Measurements from ENCODE around the gene PURA.

Gene PURA

DNA sequence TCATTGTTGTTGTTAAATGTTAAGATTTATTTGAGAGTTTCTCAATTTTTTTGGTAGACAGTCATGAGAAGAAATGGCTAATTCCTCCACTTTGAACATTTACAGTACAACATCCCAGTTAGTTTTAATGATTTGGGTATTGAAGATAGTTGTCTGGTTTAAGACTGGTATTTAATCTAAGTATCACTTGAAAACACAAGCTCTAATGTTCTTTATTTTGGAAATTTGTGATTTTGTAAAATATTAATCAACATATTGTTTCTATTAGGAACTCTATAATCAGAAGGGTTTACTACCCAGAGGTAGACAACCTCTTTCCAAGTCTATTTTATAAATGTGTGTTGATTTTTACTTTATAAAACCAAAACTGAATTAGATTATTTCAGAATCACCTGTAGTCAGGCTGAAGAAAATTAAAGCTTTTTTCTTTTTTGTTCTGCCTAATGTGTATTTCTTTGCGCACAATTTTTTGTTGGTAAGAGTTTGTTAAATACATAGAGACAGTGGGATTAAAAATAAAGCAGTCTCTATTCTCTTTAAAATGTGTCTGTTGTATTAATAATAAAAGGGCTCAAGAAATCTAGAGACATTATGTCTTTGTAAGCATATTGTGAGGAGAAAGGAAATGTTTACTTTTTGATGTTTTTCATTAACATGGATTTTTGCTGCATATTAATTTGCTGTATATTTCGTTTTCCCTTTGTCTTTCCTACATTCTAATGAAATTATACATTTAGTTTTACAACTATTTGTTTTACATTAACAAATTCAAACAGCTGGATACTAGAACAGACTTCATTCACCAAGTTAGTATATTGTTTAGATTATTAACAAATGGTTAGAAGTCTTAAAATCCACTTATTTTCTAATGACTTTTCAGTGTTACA is 3.9 kb upstream of the PURA start:
- no peak for DNase-seq (ENCODE audit: extremely low read depth in 1 of 2, low read depth in 1 of 2)

- no peak for DNase-seq (ENCODE audit: extremely low read depth in 1 of 2, low read depth in 1 of 2)
Measured at GRCh38 chr5:140110646-140110957, 3.3 kb upstream of the PURA start.

- no peak for DNase-seq (ENCODE audit: extremely low read depth in 1 of 2, low read depth in 1 of 2)
Measured at GRCh38 chr5:140111011-140111858, 2.7 kb upstream of the PURA start.

- DNase-seq (ENCODE audit: extremely low read depth in 1 of 2, low read depth in 1 of 2) = no peak
Measured at GRCh38 chr5:140111859-140112551, 1.9 kb upstream of the PURA start.

DNA sequence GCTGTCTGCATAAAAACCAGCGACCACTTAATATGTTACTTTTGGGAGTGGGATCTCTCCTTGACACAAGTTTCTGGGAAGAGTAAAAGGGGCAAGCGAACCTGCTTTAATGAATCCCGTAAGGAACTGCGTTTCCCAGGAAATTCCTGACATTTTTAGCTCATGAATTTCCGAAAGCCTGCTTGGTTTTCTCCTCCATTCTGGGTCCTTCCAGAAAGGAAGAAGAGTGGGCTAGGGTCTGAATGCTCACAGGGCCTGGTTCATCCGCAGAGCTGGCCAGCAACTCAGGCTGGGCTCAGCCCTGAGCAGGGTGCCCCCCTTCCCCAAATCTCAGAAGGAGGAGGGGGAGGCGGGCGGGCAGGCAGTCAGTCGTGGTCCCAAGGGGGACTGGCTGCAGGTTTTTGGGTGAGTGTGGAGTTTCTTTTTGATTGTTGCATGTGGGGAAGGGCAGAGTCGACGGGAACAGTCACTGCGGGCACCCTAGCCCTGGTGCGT is 1.2 kb upstream of the PURA start:
- no peak for DNase-seq (ENCODE audit: extremely low read depth in 1 of 2, low read depth in 1 of 2)

- DNase-seq (ENCODE audit: extremely low read depth in 1 of 2, low read depth in 1 of 2) = no peak
Measured at GRCh38 chr5:140113180-140113698, 670 bp upstream of the PURA start.

- peak in 1 of 2 donors; percentile 27 for DNase-seq (ENCODE audit: extremely low read depth in 1 of 2, low read depth in 1 of 2)
Measured at GRCh38 chr5:140114341-140115185, 654 bp downstream of the PURA start.

DNA sequence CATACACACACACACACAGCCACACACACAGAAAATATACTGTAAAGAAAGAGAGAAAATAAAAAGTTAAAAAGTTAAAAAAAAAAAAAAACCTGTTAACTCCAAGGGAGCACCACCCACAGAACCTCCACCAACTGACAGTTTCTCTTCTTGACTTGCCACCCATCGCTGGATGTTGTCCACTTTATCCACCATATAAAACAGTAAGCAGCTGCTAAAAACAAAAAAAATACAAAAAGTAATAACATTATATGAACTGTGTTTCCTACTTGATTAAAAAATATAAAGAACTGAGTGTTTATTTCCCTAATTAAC is 1.2 kb downstream of the PURA start:
- no peak for DNase-seq (ENCODE audit: extremely low read depth in 1 of 2, low read depth in 1 of 2)

- DNase-seq (ENCODE audit: extremely low read depth in 1 of 2, low read depth in 1 of 2) = no peak
Measured at GRCh38 chr5:140116716-140117115, 2.8 kb downstream of the PURA start.

- DNase-seq (ENCODE audit: extremely low read depth in 1 of 2, low read depth in 1 of 2) = no peak
Measured at GRCh38 chr5:140117523-140117922, 3.6 kb downstream of the PURA start.

- DNase-seq (ENCODE audit: extremely low read depth in 1 of 2, low read depth in 1 of 2) = no peak
Measured at GRCh38 chr5:140118302-140118936, 4.5 kb downstream of the PURA start.

GRCh38 chr5:140125637-140126036 is 11.7 kb downstream of the PURA start, which contains the start of gene IGIP:
Gene IGIP, plus strand, starts transcription at chr5:140125937. Its CDS starts 2,540 bp downstream, at chr5:140128477.
- no peak for DNase-seq (ENCODE audit: extremely low read depth in 1 of 2, low read depth in 1 of 2)

GRCh38 chr5:140126315-140127012 is 12.6 kb downstream of the PURA start:
- no peak for DNase-seq (ENCODE audit: extremely low read depth in 1 of 2, low read depth in 1 of 2)

- DNase-seq (ENCODE audit: extremely low read depth in 1 of 2, low read depth in 1 of 2) = no peak
Measured at GRCh38 chr5:140128376-140128775, 14.5 kb downstream of the PURA start.

DNA sequence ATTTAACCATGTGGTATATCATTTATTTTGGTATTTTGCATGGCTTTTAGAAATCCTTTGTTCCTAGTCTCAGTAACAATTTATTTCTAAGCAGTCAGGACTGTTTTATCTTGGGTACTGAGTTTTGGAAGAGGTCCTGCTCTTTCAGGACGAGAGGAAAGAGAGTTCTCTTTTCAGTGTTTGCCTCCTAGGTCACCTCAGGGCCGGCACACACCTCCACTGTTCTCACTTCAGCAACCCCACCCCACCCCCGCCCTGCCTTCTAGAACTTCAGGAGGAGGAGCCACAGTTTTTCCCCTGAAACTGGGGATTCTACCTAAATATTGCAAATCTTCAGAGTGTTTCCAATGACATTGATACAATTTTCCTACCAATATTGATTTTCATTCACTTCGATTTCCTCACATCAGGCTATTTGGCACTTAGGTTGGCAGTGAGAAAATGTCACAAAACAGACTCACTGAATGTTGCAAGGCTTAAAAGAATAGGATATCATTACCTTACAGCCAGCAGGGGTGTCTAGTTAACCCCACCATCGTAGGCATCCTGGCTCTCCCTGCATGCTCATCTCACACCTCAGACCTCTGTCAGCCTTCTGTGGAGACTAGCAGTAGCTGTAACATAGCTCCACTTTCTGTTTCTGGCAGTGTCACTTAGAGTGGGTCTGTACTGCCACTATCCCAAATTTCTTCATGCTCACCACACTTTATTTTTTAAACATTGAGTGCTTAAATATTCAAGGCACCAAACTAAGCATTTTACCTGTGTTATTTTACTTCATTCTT is 17.2 kb downstream of the PURA start:
- DNase-seq (ENCODE audit: extremely low read depth in 1 of 2, low read depth in 1 of 2) = no peak

GRCh38 chr5:140131967-140132409 is 18.1 kb downstream of the PURA start:
- no peak for DNase-seq (ENCODE audit: extremely low read depth in 1 of 2, low read depth in 1 of 2)

GRCh38 chr5:140133514-140134167 is 19.7 kb downstream of the PURA start:
- DNase-seq (ENCODE audit: extremely low read depth in 1 of 2, low read depth in 1 of 2) = no peak
